HCT116 (cell line): ENCODE data around the gene MANBA.

Source experiments
- CBX3 ChIP-seq: IDR thresholded peaks from 2 replicates; pipeline ENCODE4 v1.6.1; 2012; ENCODE audit warnings: low read depth
- EZH2 ChIP-seq: fragments of 200-600 bp; sonication (generic); IDR thresholded peaks from 2 replicates; pipeline ENCODE4 v1.6.1; 2017; ENCODE audit warnings: antibody characterized with exemption, mixed run types
- TF ChIP-seq, protein P1 (sequence below), 3 experiments: fragments of 200-600 bp in 1 of 3; sonication (generic) in 1 of 3; IDR thresholded peaks in 2 of 3; conservative IDR thresholded peaks in 1 of 3; 2 replicates each; pipeline ENCODE4 v1.5.1; 2012 to 2017; ENCODE audit warnings: low read depth in 2 of 3, low read length in 2 of 3, antibody characterized with exemption in 1 of 3, borderline replicate concordance in 1 of 3, control low read depth in 1 of 3, mild to moderate bottlenecking in 1 of 3, mixed read lengths in 1 of 3, mixed run types in 1 of 3, moderate library complexity in 1 of 3; ENCODE audit not compliant: insufficient read depth in 1 of 3

DNA sequence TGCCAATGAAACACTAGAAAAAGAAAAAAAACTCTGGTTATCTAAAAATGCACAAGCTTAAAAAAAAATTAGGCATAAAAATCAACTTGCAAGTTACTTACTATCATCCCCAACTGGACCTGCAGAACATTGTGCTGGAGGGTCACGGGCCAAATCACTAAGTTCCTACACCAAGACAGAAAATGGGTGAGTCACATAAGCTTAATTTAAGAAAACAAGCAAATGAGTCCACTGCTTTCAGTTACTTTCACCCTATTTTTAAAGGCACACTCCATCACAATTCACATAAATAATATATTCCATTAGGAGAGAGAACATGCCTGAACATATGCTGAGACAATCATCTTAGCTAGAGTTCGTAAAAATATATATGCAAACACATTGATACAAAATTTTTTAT lies 48.9 kb upstream of the MANBA start:
- TF ChIP-seq, protein P1, sequence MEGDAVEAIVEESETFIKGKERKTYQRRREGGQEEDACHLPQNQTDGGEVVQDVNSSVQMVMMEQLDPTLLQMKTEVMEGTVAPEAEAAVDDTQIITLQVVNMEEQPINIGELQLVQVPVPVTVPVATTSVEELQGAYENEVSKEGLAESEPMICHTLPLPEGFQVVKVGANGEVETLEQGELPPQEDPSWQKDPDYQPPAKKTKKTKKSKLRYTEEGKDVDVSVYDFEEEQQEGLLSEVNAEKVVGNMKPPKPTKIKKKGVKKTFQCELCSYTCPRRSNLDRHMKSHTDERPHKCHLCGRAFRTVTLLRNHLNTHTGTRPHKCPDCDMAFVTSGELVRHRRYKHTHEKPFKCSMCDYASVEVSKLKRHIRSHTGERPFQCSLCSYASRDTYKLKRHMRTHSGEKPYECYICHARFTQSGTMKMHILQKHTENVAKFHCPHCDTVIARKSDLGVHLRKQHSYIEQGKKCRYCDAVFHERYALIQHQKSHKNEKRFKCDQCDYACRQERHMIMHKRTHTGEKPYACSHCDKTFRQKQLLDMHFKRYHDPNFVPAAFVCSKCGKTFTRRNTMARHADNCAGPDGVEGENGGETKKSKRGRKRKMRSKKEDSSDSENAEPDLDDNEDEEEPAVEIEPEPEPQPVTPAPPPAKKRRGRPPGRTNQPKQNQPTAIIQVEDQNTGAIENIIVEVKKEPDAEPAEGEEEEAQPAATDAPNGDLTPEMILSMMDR (IDR thresholded peaks at IDR 0.05 in 2 of 3, conservative IDR thresholded peaks at IDR 0.05 in 1 of 3; ENCODE audit: borderline replicate concordance in 1 of 3, insufficient read depth in 1 of 3, low read depth in 2 of 3, low read length in 2 of 3), result no peak
- no peak for TF ChIP-seq EZH2
- TF ChIP-seq CBX3, result no peak
